Osteocyte (in vitro differentiated cells): ENCODE results near the gene NCK1. TPM values are rescaled to one million over a fixed set of nuclear protein-coding genes. Genes with fewer than 3 reads are reported as not detected.
A peak's percentile ranks its signal among the peaks of the same experiment; 100 is the strongest.

Experiments
- DNase-seq: peaks from one replicate; pipeline ENCODE4 v3.0.0; 2021; ENCODE audit warnings: mixed read lengths; ENCODE audit not compliant: unreplicated experiment; ENCODE audit errors: extremely low spot score
- H3K27ac Mint-ChIP-seq: one replicate; pipeline ENCODE4 v1.8.0; 2021; ENCODE audit warnings: mild to moderate bottlenecking, mixed read lengths; ENCODE audit not compliant: unreplicated experiment
- H3K27me3 Mint-ChIP-seq: one replicate; pipeline ENCODE4 v1.8.0; 2021; ENCODE audit warnings: mixed read lengths; ENCODE audit not compliant: unreplicated experiment
- H3K36me3 Mint-ChIP-seq: one replicate; pipeline ENCODE4 v1.8.0; 2021; ENCODE audit warnings: mixed read lengths; ENCODE audit not compliant: unreplicated experiment
- H3K4me1 Mint-ChIP-seq: one replicate; pipeline ENCODE4 v1.8.0; 2021; ENCODE audit warnings: mixed read lengths; ENCODE audit not compliant: unreplicated experiment
- H3K4me3 Mint-ChIP-seq: one replicate; pipeline ENCODE4 v1.8.0; 2021; ENCODE audit warnings: mild to moderate bottlenecking, moderate library complexity, mixed read lengths; ENCODE audit not compliant: unreplicated experiment
- H3K9me3 Mint-ChIP-seq: one replicate; pipeline ENCODE4 v1.8.0; 2021; ENCODE audit warnings: mixed read lengths; ENCODE audit not compliant: unreplicated experiment
- total RNA-seq: library from RNA; stranded (reverse); gene quantifications from 2 replicates; pipeline ENCODE4 v1.2.1, GENCODE V29; 2021
- TF ChIP-seq, protein P1 (sequence below): fragments of 200-600 bp; sonication (generic); IDR thresholded peaks from 2 replicates; pipeline ENCODE4 v1.5.0; 2021; ENCODE audit warnings: antibody characterized with exemption, mild to moderate bottlenecking, moderate library complexity

The NCK1 gene
- total RNA-seq, 1 donor from 2014 or later, result 38.6 TPM

DNA sequence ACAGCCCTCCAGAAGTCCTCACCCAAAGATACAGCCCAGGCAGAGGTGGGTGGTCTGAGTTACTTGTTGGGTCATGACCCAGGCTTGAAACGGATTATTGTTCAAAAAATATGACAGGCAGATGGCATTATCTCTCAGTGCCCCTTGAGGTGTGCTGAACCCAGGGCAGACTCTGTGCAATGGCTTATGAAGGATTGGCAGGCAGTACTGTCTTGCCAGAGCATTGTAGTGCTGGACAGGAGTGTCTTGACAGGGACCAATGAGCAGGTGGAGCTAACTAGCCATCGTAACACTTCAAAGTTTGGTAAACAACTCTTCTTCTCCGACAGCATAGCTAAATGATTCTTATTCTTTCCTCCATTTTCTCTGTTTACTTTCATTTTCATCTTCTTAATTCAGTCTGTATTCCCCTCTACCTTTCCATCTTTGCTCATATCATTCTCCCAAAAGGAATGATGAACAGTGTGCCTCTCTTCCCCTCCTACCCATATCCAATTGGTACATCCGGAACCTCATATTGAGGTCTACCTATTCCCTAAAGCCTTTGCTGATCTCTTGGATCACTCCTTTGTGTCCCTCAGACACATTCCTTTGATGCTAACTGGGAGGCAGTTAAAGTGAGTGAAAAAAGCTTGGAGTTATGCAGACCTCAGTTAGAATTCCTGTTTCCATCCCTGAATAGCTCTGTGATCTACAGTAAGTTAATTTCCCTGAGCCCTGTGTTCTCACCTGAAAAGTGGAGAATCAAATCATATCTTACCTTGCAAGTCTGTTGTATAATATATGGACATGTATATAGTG is 93.2 kb downstream of the NCK1 start:
- no peaks in the 10 kb centered on the region for H3K27me3 Mint-ChIP-seq
- no peaks in the 10 kb centered on the region for H3K9me3 Mint-ChIP-seq
- peak overlapping the region; percentile 65 for H3K27ac Mint-ChIP-seq
- TF ChIP-seq, protein P1, sequence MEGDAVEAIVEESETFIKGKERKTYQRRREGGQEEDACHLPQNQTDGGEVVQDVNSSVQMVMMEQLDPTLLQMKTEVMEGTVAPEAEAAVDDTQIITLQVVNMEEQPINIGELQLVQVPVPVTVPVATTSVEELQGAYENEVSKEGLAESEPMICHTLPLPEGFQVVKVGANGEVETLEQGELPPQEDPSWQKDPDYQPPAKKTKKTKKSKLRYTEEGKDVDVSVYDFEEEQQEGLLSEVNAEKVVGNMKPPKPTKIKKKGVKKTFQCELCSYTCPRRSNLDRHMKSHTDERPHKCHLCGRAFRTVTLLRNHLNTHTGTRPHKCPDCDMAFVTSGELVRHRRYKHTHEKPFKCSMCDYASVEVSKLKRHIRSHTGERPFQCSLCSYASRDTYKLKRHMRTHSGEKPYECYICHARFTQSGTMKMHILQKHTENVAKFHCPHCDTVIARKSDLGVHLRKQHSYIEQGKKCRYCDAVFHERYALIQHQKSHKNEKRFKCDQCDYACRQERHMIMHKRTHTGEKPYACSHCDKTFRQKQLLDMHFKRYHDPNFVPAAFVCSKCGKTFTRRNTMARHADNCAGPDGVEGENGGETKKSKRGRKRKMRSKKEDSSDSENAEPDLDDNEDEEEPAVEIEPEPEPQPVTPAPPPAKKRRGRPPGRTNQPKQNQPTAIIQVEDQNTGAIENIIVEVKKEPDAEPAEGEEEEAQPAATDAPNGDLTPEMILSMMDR, result no peak
- H3K36me3 Mint-ChIP-seq, result peaks cover 4% of the 10 kb centered on the region
- no peak for DNase-seq
- peaks cover 40% of the 10 kb centered on the region for H3K4me1 Mint-ChIP-seq
- H3K4me3 Mint-ChIP-seq, result no peak overlapping the region

GRCh38 chr3:136955813-136956212 is 93.8 kb downstream of the NCK1 start:
- H3K27ac Mint-ChIP-seq, result peak overlapping the region; percentile 65

GRCh38 chr3:136956971-136957370 is 95.0 kb downstream of the NCK1 start:
- no peak for DNase-seq
- H3K4me3 Mint-ChIP-seq, result no peak overlapping the region
- TF ChIP-seq, protein P1, result no peak
- H3K9me3 Mint-ChIP-seq, result no peaks in the 10 kb centered on the region
- H3K36me3 Mint-ChIP-seq, result peaks cover 4% of the 10 kb centered on the region
- H3K27ac Mint-ChIP-seq, result no peak overlapping the region
- peaks cover 53% of the 10 kb centered on the region for H3K4me1 Mint-ChIP-seq
- no peaks in the 10 kb centered on the region for H3K27me3 Mint-ChIP-seq

More at GRCh38 chr3:136955813-136956212, 93.8 kb downstream of the NCK1 start:
- no peak for DNase-seq
- TF ChIP-seq, protein P1, result no peak
- H3K36me3 Mint-ChIP-seq, result peaks cover 4% of the 10 kb centered on the region
- peaks cover 45% of the 10 kb centered on the region for H3K4me1 Mint-ChIP-seq
- H3K4me3 Mint-ChIP-seq, result no peak overlapping the region
- H3K27me3 Mint-ChIP-seq, result no peaks in the 10 kb centered on the region
- H3K9me3 Mint-ChIP-seq, result no peaks in the 10 kb centered on the region

GRCh38 chr3:136957751-136958288 is 95.8 kb downstream of the NCK1 start, which contains the start of gene IL20RB:
TSS of gene IL20RB (plus strand) at chr3:136957983. CDS start at chr3:136958114, 131 bp downstream.
- Mint-ChIP-seq H3K27me3 (no peaks in the 10 kb centered on the region), H3K27ac (no peak within 1 kb of the TSS)

DNA sequence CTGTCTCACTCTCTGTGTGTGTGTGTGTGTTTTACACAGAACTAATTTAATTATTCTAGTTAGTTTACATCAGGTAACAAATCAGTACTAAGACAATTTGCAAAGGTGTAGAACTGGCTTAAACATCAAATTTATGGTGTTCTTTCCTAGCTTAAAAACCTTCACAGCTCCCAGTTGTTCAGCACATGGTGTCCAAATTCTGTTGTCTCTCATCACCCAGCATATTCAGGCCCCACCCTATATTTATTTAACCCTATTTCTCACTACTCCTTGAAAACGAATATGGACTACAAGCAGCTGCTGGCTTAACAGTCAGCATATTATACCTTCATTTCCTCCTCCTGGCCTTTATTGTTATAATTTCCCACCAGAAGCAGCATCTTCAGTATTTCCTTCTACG is 96.9 kb downstream of the NCK1 start:
- Mint-ChIP-seq H3K9me3 (no peaks in the 10 kb centered on the region), H3K27ac (no peak overlapping the region), H3K27me3 (no peaks in the 10 kb centered on the region), H3K4me3 (no peak overlapping the region), H3K4me1 (peaks cover 46% of the 10 kb centered on the region), H3K36me3 (no peaks in the 10 kb centered on the region)
- DNase-seq, result no peak
- TF ChIP-seq, protein P1, result no peak

More at GRCh38 chr3:136957751-136958288, 95.8 kb downstream of the NCK1 start, which contains the start of gene IL20RB:
- TF ChIP-seq, protein P1, result no peak
- no peak for DNase-seq
- no peaks in the 10 kb centered on the region for H3K9me3 Mint-ChIP-seq
- peaks cover 3% of the 10 kb centered on the region for H3K36me3 Mint-ChIP-seq
- H3K4me3 Mint-ChIP-seq, result no peak within 1 kb of the TSS
- peaks cover 52% of the 10 kb centered on the region for H3K4me1 Mint-ChIP-seq
